Measurements from ENCODE around the gene SAMD5.

DNA sequence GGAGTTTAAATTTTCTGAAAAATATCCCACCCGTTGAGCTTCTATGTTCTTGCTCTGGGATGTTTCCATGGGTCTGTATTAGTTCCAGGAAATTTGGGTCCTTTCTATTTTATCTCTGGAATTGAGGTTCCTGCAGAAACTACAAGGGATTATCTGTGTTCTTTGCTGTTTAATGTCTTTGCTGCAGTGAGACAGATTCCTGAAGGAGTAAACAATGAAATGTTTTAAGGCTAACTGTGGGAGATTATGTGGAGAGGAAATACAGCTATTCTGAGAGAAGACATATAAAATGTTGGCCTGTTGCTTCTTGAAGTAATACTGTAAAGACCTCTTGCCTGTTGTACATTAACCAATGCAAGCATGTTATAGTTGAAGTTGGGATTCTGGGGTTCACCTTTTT, 43.5 kb downstream of the SAMD5 start:
- no peak for TF ChIP-seq CTCF (IDR thresholded peaks at IDR 0.05)
- TF ChIP-seq POLR2A (IDR thresholded peaks at IDR 0.05): no peak
